Adrenal gland (tissue), 5 donors: ENCODE data around the gene ADAMTS16.

ENCODE experiments used
- CTCF ChIP-seq, 6 experiments: fragments of 450-650 bp in 4 of 6; fragments of 200-600 bp in 2 of 6; sonication (generic) in 1 of 6; IDR thresholded peaks; 1 replicate in 5 of 6; 2 replicates in 1 of 6; pipeline versions ENCODE4 v1.5.1 to v1.8.0; 2016 to 2021; ENCODE audit warnings: antibody characterized with exemption in 6 of 6, mild to moderate bottlenecking in 2 of 6, moderate library complexity in 1 of 6
- POLR2A ChIP-seq, 2 donors: fragments of 450-650 bp; IDR thresholded peaks; one replicate each; pipeline ENCODE4 v1.6.1; 2017; ENCODE audit warnings: antibody characterized with exemption in 2 of 2, mild to moderate bottlenecking in 2 of 2, moderate library complexity in 1 of 2
- donor health status: DM: no; HTN: no; CAD: no.

GRCh38 chr5:5327126-5327525, 187.0 kb downstream of the ADAMTS16 start:
- TF ChIP-seq CTCF (IDR thresholded peaks at IDR 0.05) (no peak), POLR2A (IDR thresholded peaks at IDR 0.05) (no peak)
